Cardiac fibroblast (primary cell): ENCODE data around the gene PPP2R2D.

Experiments used
- DNase-seq, 2 donors: peaks; one replicate each; pipeline versions ENCODE4 v3.0.0 to v3.0.0-alpha.2; 2010; ENCODE audit warnings: low read depth in 2 of 2
- H3K4me3 ChIP-seq, 2 donors: replicated peaks in 1 of 2; 1 replicate in 1 of 2; 2 replicates in 1 of 2; pipeline ENCODE4 v1.5.1; 2011; ENCODE audit warnings: low read depth in 2 of 2, low read length in 2 of 2, mild to moderate bottlenecking in 2 of 2, moderate library complexity in 1 of 2
- CTCF ChIP-seq: IDR thresholded peaks from one replicate; pipeline ENCODE4 v1.5.1; 2011; ENCODE audit warnings: low read depth, mild to moderate bottlenecking, low read length, inconsistent platforms

Gene PPP2R2D

GRCh38 chr10:131899116-131899690, 1.6 kb upstream of the PPP2R2D start:
- H3K4me3 ChIP-seq, result no peak overlapping the region
- TF ChIP-seq CTCF, result no peak
- DNase-seq, result no peak

GRCh38 chr10:131899695-131900349, 986 bp upstream of the PPP2R2D start:
- no peak for TF ChIP-seq CTCF
- DNase-seq, result no peak
- H3K4me3 ChIP-seq, result peak overlapping the region; percentile 72 to 76

- TF ChIP-seq CTCF, result no peak
- peak overlapping the region; percentile 67 to 77 for H3K4me3 ChIP-seq
- peak; percentile 34 to 37 for DNase-seq
Measured at GRCh38 chr10:131901181-131901829, 497 bp downstream of the PPP2R2D start.

GRCh38 chr10:131902211-131902610, 1.4 kb downstream of the PPP2R2D start:
- DNase-seq, result no peak

GRCh38 chr10:131902691-131903090, 1.9 kb downstream of the PPP2R2D start:
- H3K4me3 ChIP-seq, result no peak overlapping the region
- no peak for DNase-seq
- TF ChIP-seq CTCF, result no peak

More at GRCh38 chr10:131902211-131902610, 1.4 kb downstream of the PPP2R2D start:
- peak overlapping the region; percentile 67 to 77 for H3K4me3 ChIP-seq
- TF ChIP-seq CTCF, result no peak

- DNase-seq, result no peak
- no peak overlapping the region for H3K4me3 ChIP-seq
- no peak for TF ChIP-seq CTCF
Measured at GRCh38 chr10:131905267-131905571, 4.4 kb downstream of the PPP2R2D start.
